Measurements from ENCODE around the gene EXOC6.
A peak's percentile ranks its signal among the peaks of the same experiment; 100 is the strongest.

The EXOC6 gene

DNA sequence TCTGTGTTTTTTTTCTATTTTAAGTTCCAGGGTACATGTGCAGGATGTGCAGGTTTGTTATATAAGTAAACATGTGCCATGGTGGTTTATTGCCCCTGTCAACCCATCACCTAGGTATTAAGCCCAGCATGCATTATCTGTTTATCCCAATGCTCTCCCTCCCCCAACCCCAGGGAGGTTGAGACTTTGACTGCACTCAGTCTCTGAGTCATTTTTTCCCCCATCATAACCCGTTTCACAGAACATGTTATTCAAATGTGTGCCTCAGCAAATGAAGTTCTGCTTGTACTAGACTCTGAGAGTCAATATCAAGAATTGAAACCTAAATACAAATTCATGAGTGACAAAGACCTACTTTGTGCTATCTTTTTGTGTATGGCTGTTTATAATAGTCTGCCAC lies 142.3 kb downstream of the EXOC6 start:
- no peaks in the 10 kb centered on the region for H3K27me3 ChIP-seq (replicated peaks; ENCODE audit: control insufficient read depth, insufficient read depth, low read length)
- no peaks in the 10 kb centered on the region for H3K9me3 ChIP-seq (ENCODE audit: control insufficient read depth, low read length)
- H3K4me3 ChIP-seq (ENCODE audit: low read length) = no peak overlapping the region
- H3K36me3 ChIP-seq (ENCODE audit: control insufficient read depth, insufficient read depth, low read length, severe bottlenecking) = no peaks in the 10 kb centered on the region
- H3K9ac ChIP-seq (ENCODE audit: low read length) = no peak overlapping the region
- peaks cover 10% of the 10 kb centered on the region for H3K4me1 ChIP-seq (ENCODE audit: control insufficient read depth, insufficient read depth, low read length)
- no peak for DNase-seq (ENCODE audit: low read depth)

DNA sequence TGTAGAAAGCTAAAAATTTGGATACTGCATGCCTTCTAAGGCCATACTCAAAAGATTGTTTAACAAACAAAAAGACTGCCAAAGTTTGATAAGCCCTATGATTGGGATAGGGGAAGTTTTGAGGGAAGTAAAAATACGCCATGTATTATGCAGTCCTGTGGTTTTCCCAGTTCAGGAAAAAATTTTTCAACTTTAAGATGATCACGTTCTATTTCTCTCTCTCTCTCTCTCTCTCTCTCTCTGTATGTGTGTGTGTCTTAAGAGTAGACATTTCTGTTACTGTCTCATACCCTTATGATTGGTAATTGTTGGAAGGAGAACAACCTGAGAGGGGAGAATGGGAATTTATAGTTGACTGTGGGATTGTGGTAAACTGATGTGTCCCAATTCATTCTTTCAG lies 143.2 kb downstream of the EXOC6 start:
- H3K27me3 ChIP-seq (replicated peaks; ENCODE audit: control insufficient read depth, insufficient read depth, low read length) = no peaks in the 10 kb centered on the region
- no peaks in the 10 kb centered on the region for H3K9me3 ChIP-seq (ENCODE audit: control insufficient read depth, low read length)
- no peak overlapping the region for H3K4me3 ChIP-seq (ENCODE audit: low read length)
- H3K9ac ChIP-seq (ENCODE audit: low read length) = no peak overlapping the region
- H3K36me3 ChIP-seq (ENCODE audit: control insufficient read depth, insufficient read depth, low read length, severe bottlenecking) = no peaks in the 10 kb centered on the region
- peaks cover 10% of the 10 kb centered on the region for H3K4me1 ChIP-seq (ENCODE audit: control insufficient read depth, insufficient read depth, low read length)
- DNase-seq (ENCODE audit: low read depth) = no peak

DNA sequence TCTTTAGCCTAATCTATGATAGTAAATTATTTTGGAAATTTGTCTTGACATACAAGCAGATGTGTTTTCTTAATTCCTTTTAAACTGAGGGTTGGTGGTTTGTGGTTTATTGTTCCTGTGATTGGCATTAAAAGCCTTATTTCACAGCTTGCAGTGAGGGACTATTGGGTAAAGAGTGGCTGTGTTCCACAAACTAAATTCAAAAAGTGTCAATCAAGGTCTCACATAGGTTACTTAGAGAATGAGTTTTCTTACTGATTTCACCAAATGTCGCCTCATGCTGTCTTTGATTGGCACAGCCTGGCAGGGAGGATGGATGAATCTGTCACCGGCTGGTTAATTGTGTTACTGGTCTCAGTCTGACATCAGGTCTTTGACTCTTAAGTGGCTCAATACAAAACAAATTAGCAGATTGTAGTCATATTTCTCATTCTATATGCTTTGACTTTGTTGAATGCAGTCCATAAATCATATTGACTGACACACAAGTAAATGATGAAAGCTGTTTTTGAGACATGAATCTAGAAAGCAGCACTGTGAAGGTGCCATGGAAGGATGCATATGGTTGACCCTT lies 145.5 kb downstream of the EXOC6 start:
- Histone ChIP-seq H3K36me3 (ENCODE audit: control insufficient read depth, insufficient read depth, low read length, severe bottlenecking) (no peaks in the 10 kb centered on the region), H3K9me3 (ENCODE audit: control insufficient read depth, low read length) (no peaks in the 10 kb centered on the region), H3K9ac (ENCODE audit: low read length) (no peak overlapping the region), H3K27me3 (replicated peaks; ENCODE audit: control insufficient read depth, insufficient read depth, low read length) (no peaks in the 10 kb centered on the region), H3K4me3 (ENCODE audit: low read length) (no peak overlapping the region), H3K4me1 (ENCODE audit: control insufficient read depth, insufficient read depth, low read length) (peaks cover 9% of the 10 kb centered on the region)
- no peak for DNase-seq (ENCODE audit: low read depth)

DNA sequence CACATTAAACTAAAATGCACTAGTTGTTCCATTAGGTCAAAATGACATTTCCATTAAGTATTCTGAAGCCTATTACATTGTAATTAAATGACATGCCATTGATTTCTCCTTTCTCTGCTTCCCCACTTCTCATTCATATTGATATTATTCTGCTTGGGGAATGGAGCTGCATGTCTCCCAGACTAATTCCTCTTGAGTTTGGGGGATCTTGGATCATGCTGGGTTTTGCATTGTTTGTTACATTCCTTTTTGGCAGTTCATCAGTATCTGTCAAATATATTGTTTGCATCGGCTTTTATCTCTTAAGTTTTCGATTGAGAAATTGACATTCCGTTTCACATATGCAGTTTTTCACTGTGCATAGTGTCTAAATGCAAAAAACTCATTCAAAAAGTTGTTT lies 147.2 kb downstream of the EXOC6 start:
- Histone ChIP-seq H3K36me3 (ENCODE audit: control insufficient read depth, insufficient read depth, low read length, severe bottlenecking) (no peaks in the 10 kb centered on the region), H3K4me1 (ENCODE audit: control insufficient read depth, insufficient read depth, low read length) (peaks cover 4% of the 10 kb centered on the region), H3K9me3 (ENCODE audit: control insufficient read depth, low read length) (no peaks in the 10 kb centered on the region), H3K27me3 (replicated peaks; ENCODE audit: control insufficient read depth, insufficient read depth, low read length) (no peaks in the 10 kb centered on the region), H3K4me3 (ENCODE audit: low read length) (no peak overlapping the region), H3K9ac (ENCODE audit: low read length) (no peak overlapping the region)
- no peak for DNase-seq (ENCODE audit: low read depth)

DNA sequence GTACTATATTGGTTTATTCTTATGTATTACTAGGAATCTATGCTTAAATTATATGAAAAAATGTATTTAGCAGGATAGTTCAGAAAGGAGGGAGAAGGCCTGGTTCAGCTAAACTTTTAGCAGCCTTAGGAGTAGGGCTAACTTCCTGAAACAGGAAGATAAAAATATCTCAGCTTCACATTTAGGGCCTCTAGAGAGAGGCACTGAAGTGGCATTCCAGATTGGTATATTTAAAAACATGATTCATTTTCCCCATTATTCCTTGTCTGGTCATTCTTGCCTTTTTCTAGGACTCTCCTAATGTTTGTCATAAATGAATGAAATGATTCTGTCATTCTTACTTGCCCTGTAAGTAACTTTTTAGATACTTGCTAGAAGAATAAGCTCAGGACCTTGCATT lies 149.3 kb downstream of the EXOC6 start:
- Histone ChIP-seq H3K9me3 (ENCODE audit: control insufficient read depth, low read length) (no peaks in the 10 kb centered on the region), H3K4me1 (ENCODE audit: control insufficient read depth, insufficient read depth, low read length) (no peaks in the 10 kb centered on the region), H3K9ac (ENCODE audit: low read length) (no peak overlapping the region), H3K36me3 (ENCODE audit: control insufficient read depth, insufficient read depth, low read length, severe bottlenecking) (no peaks in the 10 kb centered on the region), H3K4me3 (ENCODE audit: low read length) (no peak overlapping the region), H3K27me3 (replicated peaks; ENCODE audit: control insufficient read depth, insufficient read depth, low read length) (no peaks in the 10 kb centered on the region)
- DNase-seq (ENCODE audit: low read depth) = no peak

DNA sequence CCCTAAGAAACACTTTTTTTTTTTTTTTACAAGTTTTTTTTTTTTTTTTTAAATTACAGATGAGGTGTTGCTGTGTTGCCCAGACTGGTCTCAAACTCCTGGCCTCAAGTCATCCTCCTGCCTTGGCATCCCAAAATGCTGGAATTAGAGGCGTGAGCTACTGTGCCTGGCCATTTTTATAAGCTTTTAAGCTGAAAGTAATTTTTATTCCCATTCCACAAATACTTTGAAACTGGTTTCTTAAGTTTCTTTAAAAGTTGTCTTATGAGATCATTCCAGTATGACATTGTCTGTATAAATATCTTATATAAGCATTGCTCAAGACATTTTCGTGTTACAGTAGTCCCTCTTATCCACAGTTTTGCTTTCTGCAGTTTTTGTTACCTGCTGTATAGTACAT lies 150.9 kb downstream of the EXOC6 start:
- Histone ChIP-seq H3K27me3 (replicated peaks; ENCODE audit: control insufficient read depth, insufficient read depth, low read length) (no peaks in the 10 kb centered on the region), H3K36me3 (ENCODE audit: control insufficient read depth, insufficient read depth, low read length, severe bottlenecking) (no peaks in the 10 kb centered on the region), H3K9me3 (ENCODE audit: control insufficient read depth, low read length) (no peaks in the 10 kb centered on the region), H3K4me1 (ENCODE audit: control insufficient read depth, insufficient read depth, low read length) (no peaks in the 10 kb centered on the region), H3K9ac (ENCODE audit: low read length) (no peak overlapping the region), H3K4me3 (ENCODE audit: low read length) (no peak overlapping the region)
- peak; percentile 6 for DNase-seq (ENCODE audit: low read depth)

DNA sequence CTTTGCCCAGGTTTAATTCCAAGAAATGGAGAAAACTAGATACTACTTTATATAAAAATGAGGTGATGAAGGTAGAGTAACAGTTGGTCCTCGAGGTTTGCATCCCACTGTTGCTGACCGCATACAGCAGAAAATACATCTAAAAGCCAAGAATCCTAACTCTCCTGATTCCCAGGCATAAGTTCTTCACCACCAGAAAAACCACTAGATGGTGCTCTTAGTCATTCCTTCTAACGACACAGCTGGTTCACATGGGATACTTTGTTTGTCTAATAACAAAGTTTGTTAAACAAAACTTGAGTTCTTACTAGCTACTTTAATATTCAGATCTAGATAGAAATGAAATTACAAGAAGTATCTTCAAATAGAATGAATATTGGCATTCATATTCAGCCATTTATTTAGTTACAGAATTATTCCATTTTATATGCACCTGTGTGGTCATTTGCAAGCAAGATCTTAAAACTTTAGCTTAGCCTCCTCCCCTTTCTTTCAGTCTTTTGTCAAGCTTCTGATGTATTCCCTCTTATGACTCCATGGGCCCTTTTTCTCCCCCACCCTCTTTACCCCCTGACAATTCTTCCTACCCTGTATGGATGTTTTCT lies 158.2 kb downstream of the EXOC6 start:
- H3K9me3 ChIP-seq (ENCODE audit: control insufficient read depth, low read length) = no peaks in the 10 kb centered on the region
- peaks cover 3% of the 10 kb centered on the region for H3K4me1 ChIP-seq (ENCODE audit: control insufficient read depth, insufficient read depth, low read length)
- H3K36me3 ChIP-seq (ENCODE audit: control insufficient read depth, insufficient read depth, low read length, severe bottlenecking) = no peaks in the 10 kb centered on the region
- no peaks in the 10 kb centered on the region for H3K27me3 ChIP-seq (replicated peaks; ENCODE audit: control insufficient read depth, insufficient read depth, low read length)
- DNase-seq (ENCODE audit: low read depth) = peak; percentile 85
- no peak overlapping the region for H3K4me3 ChIP-seq (ENCODE audit: low read length)
- no peak overlapping the region for H3K9ac ChIP-seq (ENCODE audit: low read length)

DNA sequence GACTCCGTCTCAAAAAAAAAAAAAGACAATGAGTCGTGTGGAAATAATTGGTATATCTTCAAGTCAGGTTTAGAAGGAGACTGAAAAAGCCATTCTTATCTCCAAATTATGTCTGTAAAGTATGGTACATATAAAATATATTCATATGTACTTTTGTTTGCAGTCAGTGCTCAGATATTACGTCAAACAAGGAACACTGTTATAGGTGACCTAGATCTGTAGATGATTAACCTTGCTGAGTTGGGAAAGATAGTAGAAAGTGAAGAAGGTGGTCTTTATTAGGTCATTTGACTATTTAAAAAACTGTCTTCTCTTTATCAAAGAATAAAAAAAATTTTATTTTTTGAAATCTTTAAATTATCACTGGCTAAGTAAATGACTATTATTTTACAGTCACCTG lies 167.4 kb downstream of the EXOC6 start:
- no peaks in the 10 kb centered on the region for H3K4me1 ChIP-seq (ENCODE audit: control insufficient read depth, insufficient read depth, low read length)
- H3K36me3 ChIP-seq (ENCODE audit: control insufficient read depth, insufficient read depth, low read length, severe bottlenecking) = no peaks in the 10 kb centered on the region
- no peaks in the 10 kb centered on the region for H3K27me3 ChIP-seq (replicated peaks; ENCODE audit: control insufficient read depth, insufficient read depth, low read length)
- H3K9ac ChIP-seq (ENCODE audit: low read length) = no peak overlapping the region
- H3K9me3 ChIP-seq (ENCODE audit: control insufficient read depth, low read length) = no peaks in the 10 kb centered on the region
- H3K4me3 ChIP-seq (ENCODE audit: low read length) = no peak overlapping the region
- no peak for DNase-seq (ENCODE audit: low read depth)

DNA sequence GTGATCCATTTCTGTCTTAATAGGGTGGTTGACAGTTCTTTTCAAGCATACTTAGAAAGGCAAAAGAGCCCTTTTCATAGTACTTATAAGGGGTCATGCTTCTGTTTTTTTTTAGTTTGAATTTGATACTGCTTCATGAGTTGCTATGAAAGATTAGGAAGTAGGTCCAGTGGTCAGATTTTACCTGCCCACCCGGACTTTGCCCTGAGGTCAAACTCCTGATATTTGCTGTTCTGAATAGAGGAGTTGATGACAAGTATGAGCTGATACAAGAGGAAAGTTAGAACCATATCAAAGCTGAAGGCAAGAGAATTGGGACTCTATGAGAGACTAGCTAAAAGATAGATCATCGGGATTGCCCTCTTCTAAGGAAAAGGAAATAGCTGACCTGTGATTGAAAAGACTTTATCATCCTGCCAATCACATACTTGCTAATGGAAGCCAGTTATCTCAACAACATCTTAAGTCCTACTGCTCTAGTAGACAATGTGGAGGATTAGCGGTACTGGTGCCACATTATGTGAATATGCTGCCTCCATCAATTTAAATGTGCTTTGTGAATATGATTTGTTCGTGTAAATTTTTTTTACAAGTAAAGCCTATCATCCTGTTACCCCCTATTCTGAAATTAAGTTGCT lies 174.8 kb downstream of the EXOC6 start:
- Histone ChIP-seq H3K9me3 (ENCODE audit: control insufficient read depth, low read length) (peaks cover 3% of the 10 kb centered on the region), H3K4me3 (ENCODE audit: low read length) (no peak overlapping the region), H3K27me3 (replicated peaks; ENCODE audit: control insufficient read depth, insufficient read depth, low read length) (no peaks in the 10 kb centered on the region), H3K4me1 (ENCODE audit: control insufficient read depth, insufficient read depth, low read length) (no peaks in the 10 kb centered on the region), H3K36me3 (ENCODE audit: control insufficient read depth, insufficient read depth, low read length, severe bottlenecking) (no peaks in the 10 kb centered on the region), H3K9ac (ENCODE audit: low read length) (no peak overlapping the region)
- no peak for DNase-seq (ENCODE audit: low read depth)

DNA sequence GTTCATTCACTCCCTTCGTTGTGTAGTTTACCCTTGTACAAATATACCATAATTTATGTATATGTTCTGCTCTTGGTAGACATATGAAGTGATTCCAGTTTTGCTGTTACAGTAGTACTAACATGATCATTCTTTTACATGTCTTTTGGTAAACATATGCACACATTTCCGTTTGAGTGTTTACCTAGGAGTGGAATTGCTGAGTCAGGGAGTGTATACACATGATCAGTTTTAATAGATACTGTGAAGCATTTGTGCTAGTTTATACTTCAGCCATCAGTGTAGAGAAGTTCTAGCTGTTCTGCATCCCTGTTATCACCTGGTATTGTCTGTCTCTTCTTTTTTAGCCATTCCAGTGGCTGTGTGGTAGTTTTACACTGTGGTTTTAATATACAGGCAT lies 177.8 kb downstream of the EXOC6 start:
- no peak for DNase-seq (ENCODE audit: low read depth)

DNA sequence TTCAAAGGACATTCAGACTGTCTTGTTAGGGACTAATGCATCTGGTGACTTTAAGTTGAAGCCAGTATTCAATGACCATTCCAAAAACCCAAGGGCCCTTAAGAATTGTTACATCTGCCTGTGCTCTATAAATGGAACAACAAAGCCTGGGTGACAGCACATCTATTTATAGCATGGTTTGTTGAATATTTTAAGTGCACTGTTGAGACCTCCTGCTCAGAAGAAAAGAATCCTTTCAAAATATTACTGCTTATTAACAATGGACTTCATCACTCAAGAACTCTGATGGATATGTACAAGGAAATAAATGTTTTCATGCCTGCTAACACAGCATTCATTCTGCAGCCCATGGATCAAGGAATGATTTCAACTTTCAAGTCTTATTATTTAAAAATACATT lies 179.2 kb downstream of the EXOC6 start:
- no peak overlapping the region for H3K9ac ChIP-seq (ENCODE audit: low read length)
- H3K4me3 ChIP-seq (ENCODE audit: low read length) = no peak overlapping the region
- no peak for DNase-seq (ENCODE audit: low read depth)

More for the DNA sequence above, 177.8 kb downstream of the EXOC6 start:
- Histone ChIP-seq H3K36me3 (ENCODE audit: control insufficient read depth, insufficient read depth, low read length, severe bottlenecking) (no peaks in the 10 kb centered on the region), H3K9ac (ENCODE audit: low read length) (no peak overlapping the region), H3K4me3 (ENCODE audit: low read length) (no peak overlapping the region), H3K27me3 (replicated peaks; ENCODE audit: control insufficient read depth, insufficient read depth, low read length) (no peaks in the 10 kb centered on the region), H3K4me1 (ENCODE audit: control insufficient read depth, insufficient read depth, low read length) (peaks cover 22% of the 10 kb centered on the region), H3K9me3 (ENCODE audit: control insufficient read depth, low read length) (peaks cover 3% of the 10 kb centered on the region)

More for the DNA sequence above, 179.2 kb downstream of the EXOC6 start:
- Histone ChIP-seq H3K27me3 (replicated peaks; ENCODE audit: control insufficient read depth, insufficient read depth, low read length) (no peaks in the 10 kb centered on the region), H3K9me3 (ENCODE audit: control insufficient read depth, low read length) (peaks cover 3% of the 10 kb centered on the region), H3K4me1 (ENCODE audit: control insufficient read depth, insufficient read depth, low read length) (peaks cover 25% of the 10 kb centered on the region), H3K36me3 (ENCODE audit: control insufficient read depth, insufficient read depth, low read length, severe bottlenecking) (no peaks in the 10 kb centered on the region)

Measured in adipocyte (in vitro differentiated cells).